H9 (cell line): ENCODE data around the gene NINJ1. TPM values are rescaled to one million over a fixed set of nuclear protein-coding genes. Genes with fewer than 3 reads are reported as not detected.

Experiments used
- DNase-seq: peaks from one replicate; pipeline ENCODE4 v3.0.0-alpha.2; 2017
- H2AFZ ChIP-seq: one replicate; pipeline ENCODE4 v1.6.1; 2013; ENCODE audit warnings: mild to moderate bottlenecking, low read length, control low read depth, moderate library complexity
- H2AK5ac ChIP-seq: 2 replicates; pipeline ENCODE4 v1.6.1; 2013; ENCODE audit warnings: low read length, control low read depth, mixed read lengths; ENCODE audit not compliant: insufficient read length
- H2BK120ac ChIP-seq: one replicate; pipeline ENCODE4 v1.6.1; 2013; ENCODE audit warnings: low read depth, mild to moderate bottlenecking, low read length, control low read depth, inconsistent platforms; ENCODE audit not compliant: poor library complexity, severe bottlenecking
- H2BK12ac ChIP-seq: 2 replicates; pipeline ENCODE4 v1.6.1; 2013; ENCODE audit warnings: low read length, control low read depth, mixed read lengths, low read depth; ENCODE audit not compliant: insufficient read length
- H2BK15ac ChIP-seq: 2 replicates; pipeline ENCODE4 v1.6.1; 2013; ENCODE audit warnings: low read depth, low read length, control low read depth
- H2BK20ac ChIP-seq: one replicate; pipeline ENCODE4 v1.6.1; 2013; ENCODE audit warnings: low read depth, mild to moderate bottlenecking, low read length, control low read depth, inconsistent platforms; ENCODE audit not compliant: poor library complexity, severe bottlenecking
- H2BK5ac ChIP-seq: 2 replicates; pipeline ENCODE4 v1.6.1; 2013; ENCODE audit warnings: low read length, control low read depth, mixed read lengths; ENCODE audit not compliant: insufficient read length
- H3K14ac ChIP-seq: 2 replicates; pipeline ENCODE4 v1.6.1; 2013; ENCODE audit warnings: low read length, control low read depth; ENCODE audit not compliant: insufficient read depth
- H3K18ac ChIP-seq: 2 replicates; pipeline ENCODE4 v1.6.1; 2013; ENCODE audit warnings: low read depth, mild to moderate bottlenecking, mixed read lengths, low read length, control low read depth; ENCODE audit not compliant: insufficient read length
- H3K23ac ChIP-seq: 2 replicates; pipeline ENCODE4 v1.6.1; 2013; ENCODE audit warnings: low read length, control low read depth, mixed read lengths, low read depth; ENCODE audit not compliant: insufficient read length
- H3K23me2 ChIP-seq: 2 replicates; pipeline ENCODE4 v1.6.1; 2013; ENCODE audit warnings: low read depth, mild to moderate bottlenecking, mixed read lengths, low read length, control low read depth; ENCODE audit not compliant: insufficient read length, poor library complexity, severe bottlenecking
- H3K27ac ChIP-seq: 2 replicates; pipeline ENCODE4 v1.5.1; 2013; ENCODE audit warnings: low read length, control low read depth, mixed read lengths, low read depth; ENCODE audit not compliant: insufficient read length
- H3K27me3 ChIP-seq: 2 replicates; pipeline ENCODE4 v1.6.1; 2013; ENCODE audit warnings: low read length, control low read depth, inconsistent platforms; ENCODE audit not compliant: insufficient read depth
- H3K4ac ChIP-seq: 2 replicates; pipeline ENCODE4 v1.6.1; 2013; ENCODE audit warnings: low read depth, mild to moderate bottlenecking, control low read depth, inconsistent platforms, low read length, moderate library complexity
- H3K4me1 ChIP-seq: 2 replicates; pipeline ENCODE4 v1.6.1; 2013; ENCODE audit warnings: low read length, control low read depth, inconsistent platforms; ENCODE audit not compliant: insufficient read depth
- H3K4me2 ChIP-seq: 2 replicates; pipeline ENCODE4 v1.6.1; 2013; ENCODE audit warnings: low read length, control low read depth, mixed read lengths; ENCODE audit not compliant: insufficient read length, insufficient read depth
- H3K56ac ChIP-seq: 2 replicates; pipeline ENCODE4 v1.6.1; 2013; ENCODE audit warnings: low read depth, mild to moderate bottlenecking, mixed read lengths, low read length, control low read depth; ENCODE audit not compliant: insufficient read length
- H3K79me1 ChIP-seq: 2 replicates; pipeline ENCODE4 v1.6.1; 2013; ENCODE audit warnings: low read depth, mild to moderate bottlenecking, moderate library complexity, low read length, control low read depth, inconsistent platforms; ENCODE audit not compliant: insufficient read depth, poor library complexity, severe bottlenecking
- H3K79me2 ChIP-seq: 2 replicates; pipeline ENCODE4 v1.6.1; 2013; ENCODE audit warnings: low read length, control low read depth, inconsistent platforms; ENCODE audit not compliant: insufficient read depth
- H3K9ac ChIP-seq: 2 replicates; pipeline ENCODE4 v1.6.1; 2013; ENCODE audit warnings: low read length, control low read depth, mixed read lengths; ENCODE audit not compliant: insufficient read length; ENCODE audit errors: extremely low read depth
- H3K9me3 ChIP-seq: one replicate; pipeline ENCODE4 v1.6.1; 2013; ENCODE audit warnings: low read depth, low read length, inconsistent platforms; ENCODE audit not compliant: control insufficient read depth
- H3T11ph ChIP-seq: one replicate; pipeline ENCODE4 v1.6.1; 2013; ENCODE audit warnings: mild to moderate bottlenecking, low read length, control low read depth, inconsistent platforms
- H4K20me1 ChIP-seq: one replicate; pipeline ENCODE4 v1.6.1; 2013; ENCODE audit not compliant: control insufficient read depth, insufficient read length, insufficient read depth
- H4K5ac ChIP-seq: 2 replicates; pipeline ENCODE4 v1.6.1; 2013; ENCODE audit warnings: low read depth, mild to moderate bottlenecking, mixed read lengths, low read length, control low read depth; ENCODE audit not compliant: insufficient read length
- H4K8ac ChIP-seq: replicated peaks from 2 replicates; pipeline ENCODE4 v1.6.1; 2013; ENCODE audit warnings: low read length, control low read depth, mixed read lengths, low read depth; ENCODE audit not compliant: insufficient read length
- H4K91ac ChIP-seq: 2 replicates; pipeline ENCODE4 v1.6.1; 2013; ENCODE audit warnings: low read depth, mild to moderate bottlenecking, moderate library complexity, mixed read lengths, low read length, control low read depth; ENCODE audit not compliant: insufficient read length
- H3K27ac Mint-ChIP-seq, 3 experiments: 2 replicates in 2 of 3; 3 replicates in 1 of 3; pipeline ENCODE4 v1.8.0; 2020 to 2021; ENCODE audit warnings: mixed read lengths in 3 of 3, mild to moderate bottlenecking in 1 of 3, moderate library complexity in 1 of 3
- H3K27me3 Mint-ChIP-seq: 2 replicates; pipeline ENCODE4 v1.8.0; 2021; ENCODE audit warnings: low read depth, mild to moderate bottlenecking, moderate library complexity, mixed read lengths
- H3K36me3 Mint-ChIP-seq, 3 experiments: 2 replicates in 2 of 3; 3 replicates in 1 of 3; pipeline ENCODE4 v1.8.0; 2020 to 2021; ENCODE audit warnings: low read depth in 3 of 3, mixed read lengths in 3 of 3; ENCODE audit not compliant: insufficient read depth in 1 of 3
- H3K4me1 Mint-ChIP-seq, 2 experiments: 2 replicates each; pipeline ENCODE4 v1.8.0; 2020; ENCODE audit warnings: mixed read lengths in 2 of 2
- H3K4me3 Mint-ChIP-seq, 2 experiments: 2 replicates in 1 of 2; 3 replicates in 1 of 2; pipeline ENCODE4 v1.8.0; 2020 to 2021; ENCODE audit warnings: mild to moderate bottlenecking in 2 of 2, mixed read lengths in 2 of 2, moderate library complexity in 1 of 2
- H3K9me3 Mint-ChIP-seq, 2 experiments: 2 replicates in 1 of 2; 3 replicates in 1 of 2; pipeline ENCODE4 v1.8.0; 2020; ENCODE audit warnings: mild to moderate bottlenecking in 2 of 2, mixed read lengths in 2 of 2, moderate library complexity in 1 of 2
- CTCF ChIP-seq: fragments of 200-600 bp; sonication (generic); conservative IDR thresholded peaks from 3 replicates; pipeline ENCODE4 v1.8.0; 2021; ENCODE audit warnings: antibody characterized with exemption, mild to moderate bottlenecking
- WGBS: extraction: QIAGEN DNeasy Blood & Tissue Kit; methylation state at CpG from one replicate; pipeline ENCODE4 v1.1.7; 2013; ENCODE audit warnings: missing lambda C conversion rate, low lambda C conversion rate, mixed read lengths; ENCODE audit not compliant: insufficient read length; ENCODE audit errors: extremely low coverage; 5-methylcytosine and 5-hydroxymethylcytosine counted together
- total RNA-seq: library from RNA; stranded (reverse); gene quantifications from 2 replicates; pipeline ENCODE4 v1.2.1, GENCODE V29; 2021

The NINJ1 gene
- total RNA-seq, 1 experiment from 2014 or later = 28.9 TPM

GRCh38 chr9:93098236-93098946 lies 35.7 kb downstream of the NINJ1 start:
- Histone ChIP-seq H2BK12ac (no peak overlapping the region), H3K4me1 (no peaks in the 10 kb centered on the region; the same call in 1 of the 2 replicates), H4K8ac (no peak overlapping the region), H3K14ac (no peak overlapping the region), H3K9ac (no peak overlapping the region), H3K18ac (no peak overlapping the region), H3K23me2 (peaks cover 9% of the 10 kb centered on the region), H2BK120ac (no peak overlapping the region), H3K79me1 (no peaks in the 10 kb centered on the region), H2BK5ac (no peak overlapping the region), H3K23ac (no peak overlapping the region), H2AK5ac (no peak overlapping the region), H4K91ac (no peak overlapping the region), H3K27me3 (no peaks in the 10 kb centered on the region), H3K4me2 (no peak overlapping the region), H2AFZ (no peak overlapping the region), H4K20me1 (no peaks in the 10 kb centered on the region), H3K9me3 (no peaks in the 10 kb centered on the region), H3K56ac (no peak overlapping the region), H3T11ph (no peak overlapping the region), H3K27ac (no peak overlapping the region), H4K5ac (no peak overlapping the region), H2BK20ac (no peak overlapping the region), H3K79me2 (no peaks in the 10 kb centered on the region; the same call in 1 of the 2 replicates), H3K4ac (no peak overlapping the region), H2BK15ac (no peak overlapping the region)
- H3K27ac Mint-ChIP-seq = peak overlapping the region in 1 of 3 experiments; percentile 49; a peak in 2 of 7 replicates
- H3K4me1 Mint-ChIP-seq = peaks cover 11 to 15% of the 10 kb centered on the region in 2 experiments
- H3K9me3 Mint-ChIP-seq = peaks cover 4 to 9% of the 10 kb centered on the region in 2 experiments; a peak in 3 of 5 replicates
- H3K27me3 Mint-ChIP-seq = peaks cover 2% of the 10 kb centered on the region
- DNase-seq = no peak
- H3K4me3 Mint-ChIP-seq = peak overlapping the region in 1 of 2 experiments; percentile 32; a peak in 1 of 5 replicates
- TF ChIP-seq CTCF = no peak
- no CpG with 5 or more reads among the region's 15 CpGs for WGBS
- H3K36me3 Mint-ChIP-seq = peaks cover 5 to 6% (median 5%) of the 10 kb centered on the region in 3 experiments; a peak in 5 of 7 replicates
